GM18502 (cell line): ENCODE measurements around the gene SLC38A1.
A peak's percentile ranks its signal among the peaks of the same experiment; 100 is the strongest.

Source experiments
- ATAC-seq: cut with Tn5 transposase; IDR thresholded peaks from one replicate; pipeline ENCODE4 v1.9.1; 2021; ENCODE audit warnings: mild to moderate bottlenecking; ENCODE audit not compliant: unreplicated experiment, poor library complexity

The SLC38A1 gene

GRCh38 chr12:46237371-46238045 is 31.3 kb downstream of the SLC38A1 start:
- no peak for ATAC-seq

- no peak for ATAC-seq
These were observed 34.8 kb downstream of the SLC38A1 start for GRCh38 chr12:46234000-46234399.

GRCh38 chr12:46233423-46233822 is 35.4 kb downstream of the SLC38A1 start:
- no peak for ATAC-seq

GRCh38 chr12:46230983-46231382 is 37.9 kb downstream of the SLC38A1 start:
- no peak for ATAC-seq

GRCh38 chr12:46230306-46230705 is 38.5 kb downstream of the SLC38A1 start:
- ATAC-seq: no peak

- ATAC-seq: no peak
These were observed 41.2 kb downstream of the SLC38A1 start for GRCh38 chr12:46227616-46228015.

- no peak for ATAC-seq
These were observed 44.5 kb downstream of the SLC38A1 start for GRCh38 chr12:46224386-46224785.

- ATAC-seq: no peak
These were observed 45.8 kb downstream of the SLC38A1 start for GRCh38 chr12:46223047-46223446.

GRCh38 chr12:46222636-46223035 is 46.2 kb downstream of the SLC38A1 start:
- no peak for ATAC-seq

- ATAC-seq: no peak
These were observed 47.4 kb downstream of the SLC38A1 start for GRCh38 chr12:46221255-46222128.

- no peak for ATAC-seq
These were observed 48.8 kb downstream of the SLC38A1 start for GRCh38 chr12:46219877-46220655.

- no peak for ATAC-seq
These were observed 49.5 kb downstream of the SLC38A1 start for GRCh38 chr12:46219132-46219876.

GRCh38 chr12:46218322-46219095 is 50.3 kb downstream of the SLC38A1 start:
- ATAC-seq: no peak

GRCh38 chr12:46217541-46218321 is 51.1 kb downstream of the SLC38A1 start:
- ATAC-seq: peak; percentile 65

GRCh38 chr12:46214668-46215436 is 54.0 kb downstream of the SLC38A1 start:
- ATAC-seq: peak; percentile 66

- ATAC-seq: no peak
These were observed 56.5 kb downstream of the SLC38A1 start for GRCh38 chr12:46212108-46212982.

- ATAC-seq: no peak
These were observed 57.9 kb downstream of the SLC38A1 start for GRCh38 chr12:46210873-46211439.
